PC-9 (cell line): ENCODE results near the gene TMEM164. TPM values are rescaled to one million over a fixed set of nuclear protein-coding genes. Genes with fewer than 3 reads are reported as not detected.
A peak's percentile ranks its signal among the peaks of the same experiment; 100 is the strongest.
"Not testable (repeated sequence)": the region's sequence is repeated elsewhere in the genome, so short reads cannot be mapped to it uniquely, and the experiment has no call there.

Experiments
- BruUV-seq: library from RNA; stranded (reverse); fragments of 400-500 nt; replicated peaks from 2 replicates; lab custom pipeline; 2021; lab: Mats Ljungman, UMichigan
- CTCF ChIA-PET: fragments of 300-600 bp; sonication (Branson Sonifier 250); formaldehyde crosslinking; loops from one replicate; lab custom pipeline; 2022; ENCODE audit warnings: antibody characterized with exemption; lab: Charles Lee
- POLR2A ChIA-PET: fragments of 300-600 bp; sonication (Branson Sonifier 250); formaldehyde crosslinking; loops from one replicate; lab custom pipeline; 2022; ENCODE audit warnings: antibody characterized with exemption; ENCODE audit not compliant: unreplicated experiment; lab: Charles Lee
- DNase-seq, 2 experiments: peaks; one replicate each; pipeline versions ENCODE4 v3.0.0 to v3.0.0-alpha.2; 2015 to 2022; ENCODE audit warnings: mixed read lengths in 1 of 2
- H2AFZ ChIP-seq: fragments of 200-600 bp; sonication (generic); 2 replicates; pipeline ENCODE4 v1.8.1; 2017; ENCODE audit warnings: antibody characterized with exemption
- H3F3A ChIP-seq: fragments of 200-600 bp; sonication (generic); 2 replicates; pipeline ENCODE4 v1.8.1; 2017; ENCODE audit warnings: antibody characterized with exemption, mild to moderate bottlenecking, low read depth; ENCODE audit not compliant: insufficient read depth
- H3K27ac ChIP-seq: fragments of 200-600 bp; sonication (generic); 2 replicates; pipeline ENCODE4 v1.6.1; 2016; ENCODE audit warnings: mixed run types
- H3K27me3 ChIP-seq: fragments of 200-600 bp; sonication (generic); 2 replicates; pipeline ENCODE4 v1.6.1; 2016; ENCODE audit warnings: low read depth, mixed run types; ENCODE audit not compliant: insufficient read depth
- H3K36me3 ChIP-seq: fragments of 200-600 bp; sonication (generic); 2 replicates; pipeline ENCODE4 v1.6.1; 2016; ENCODE audit warnings: low read depth, mixed run types
- H3K4me1 ChIP-seq: fragments of 200-600 bp; sonication (generic); replicated peaks from 2 replicates; pipeline ENCODE4 v1.6.1; 2016; ENCODE audit warnings: mixed run types; ENCODE audit not compliant: insufficient read depth
- H3K4me2 ChIP-seq: fragments of 200-600 bp; sonication (generic); 2 replicates; pipeline ENCODE4 v1.6.1; 2017; ENCODE audit warnings: mixed run types
- H3K4me3 ChIP-seq: fragments of 200-600 bp; sonication (generic); 2 replicates; pipeline ENCODE4 v1.6.1; 2016; ENCODE audit warnings: mixed run types
- H3K79me2 ChIP-seq: fragments of 200-600 bp; sonication (generic); 2 replicates; pipeline ENCODE4 v1.6.1; 2017; ENCODE audit warnings: low read depth, mixed run types
- H3K9me2 ChIP-seq: fragments of 200-600 bp; sonication (generic); 2 replicates; pipeline ENCODE4 v1.8.1; 2017; ENCODE audit warnings: mild to moderate bottlenecking; ENCODE audit not compliant: insufficient read depth
- H3K9me3 ChIP-seq: fragments of 200-600 bp; sonication (generic); 2 replicates; pipeline ENCODE4 v1.8.1; 2016; ENCODE audit warnings: low read depth; ENCODE audit not compliant: insufficient read depth
- H4K20me1 ChIP-seq: fragments of 200-600 bp; sonication (generic); 2 replicates; pipeline ENCODE4 v1.8.1; 2017; ENCODE audit not compliant: insufficient read depth
- CTCF ChIP-seq: fragments of 200-600 bp; sonication (generic); conservative IDR thresholded peaks from 2 replicates; pipeline ENCODE4 v1.6.1; 2017; ENCODE audit warnings: mixed run types, antibody characterized with exemption, mild to moderate bottlenecking, moderate library complexity
- EZH2 ChIP-seq: fragments of 200-600 bp; sonication (generic); IDR thresholded peaks from 2 replicates; pipeline ENCODE4 v1.8.0; 2017; ENCODE audit warnings: antibody characterized with exemption, low read depth
- intact Hi-C: fragments of 100-400 bp; cut with micrococcal nuclease; formaldehyde crosslinking; loops from one replicate; pipeline ENCODE4 v1.10.0; 2022; ENCODE audit not compliant: unreplicated experiment
- total RNA-seq: library from RNA; stranded (reverse); gene quantifications from 2 replicates; pipeline ENCODE4 v1.2.3, GENCODE V29; 2021

The TMEM164 gene
- total RNA-seq, 1 experiment from 2014 or later = 44.5 TPM

- no peak for TF ChIP-seq EZH2
- peak; percentile 78 for TF ChIP-seq CTCF
- Histone ChIP-seq H3K27me3 (no peaks in the 10 kb centered on the region), H3K9me3 (no peaks in the 10 kb centered on the region), H3K36me3 (no peaks in the 10 kb centered on the region; the same call in 1 of the 2 replicates), H2AFZ (no peak overlapping the region), H3K27ac (no peak overlapping the region), H3K4me1 (no peaks in the 10 kb centered on the region), H4K20me1 (no peaks in the 10 kb centered on the region), H3K4me3 (no peak overlapping the region), H3F3A (peaks cover 11% of the 10 kb centered on the region), H3K9me2 (no peaks in the 10 kb centered on the region), H3K79me2 (no peaks in the 10 kb centered on the region), H3K4me2 (no peak overlapping the region)
- DNase-seq = peak in 1 of 2 experiments; percentile 32
- BruUV-seq = no TSS peak
- intact Hi-C loops = loop anchor here (1.0 to 10.0 kb wide), 6 partner anchors 235 to 659 kb away; no protein-coding TSS in a partner anchor
- ChIA-PET CTCF (interaction anchor here (0.5 to 1.7 kb wide), 16 partner anchors 9 to 701 kb away, joined by 3 to 8 read pairs (median 4); partner anchors contain the start of genes ACSL4 and TMEM164), POLR2A (no interaction called here)
These were observed 143.6 kb downstream of the TMEM164 start for GRCh38 chrX:110146521-110146920.

GRCh38 chrX:110153244-110153643 lies 150.3 kb downstream of the TMEM164 start:
- intact Hi-C loops = no loop called here
- Histone ChIP-seq H3K9me2 (no peaks in the 10 kb centered on the region), H3K36me3 (peaks cover 5% of the 10 kb centered on the region), H3K4me1 (no peaks in the 10 kb centered on the region), H3K27me3 (no peaks in the 10 kb centered on the region), H3K4me2 (no peak overlapping the region), H3F3A (no peaks in the 10 kb centered on the region), H3K4me3 (no peak overlapping the region), H2AFZ (no peak overlapping the region), H3K27ac (no peak overlapping the region), H4K20me1 (no peaks in the 10 kb centered on the region), H3K9me3 (no peaks in the 10 kb centered on the region), H3K79me2 (no peaks in the 10 kb centered on the region)
- TF ChIP-seq EZH2 = no peak
- TF ChIP-seq CTCF = no peak
- ChIA-PET CTCF (no interaction called here), POLR2A (interaction anchor here (0.7 kb wide), 1 partner anchor 164 kb away, joined by 5 read pairs; no protein-coding TSS in a partner anchor)
- BruUV-seq = no TSS peak
- DNase-seq = no peak

GRCh38 chrX:110153896-110154295 lies 151.0 kb downstream of the TMEM164 start:
- Histone ChIP-seq H3K27ac (no peak overlapping the region), H3F3A (no peaks in the 10 kb centered on the region), H2AFZ (no peak overlapping the region), H3K9me3 (no peaks in the 10 kb centered on the region), H3K9me2 (no peaks in the 10 kb centered on the region), H3K4me2 (no peak overlapping the region), H3K79me2 (no peaks in the 10 kb centered on the region), H4K20me1 (no peaks in the 10 kb centered on the region), H3K4me3 (no peak overlapping the region), H3K36me3 (peaks cover 5% of the 10 kb centered on the region), H3K27me3 (no peaks in the 10 kb centered on the region), H3K4me1 (no peaks in the 10 kb centered on the region)
- intact Hi-C loops = no loop called here
- no TSS peak for BruUV-seq
- CTCF ChIA-PET = no interaction called here
- TF ChIP-seq EZH2 (no peak), CTCF (no peak)
- POLR2A ChIA-PET = interaction anchor here (0.7 kb wide), 1 partner anchor 163 kb away, joined by 5 read pairs; no protein-coding TSS in a partner anchor
- DNase-seq = no peak

- H3F3A ChIP-seq, DNase-seq, BruUV-seq, H3K79me2 ChIP-seq, POLR2A ChIA-PET, intact Hi-C loops, H3K4me3 ChIP-seq, H3K4me1 ChIP-seq, H3K27ac ChIP-seq, H4K20me1 ChIP-seq, H3K27me3 ChIP-seq, H3K9me2 ChIP-seq, H2AFZ ChIP-seq, H3K4me2 ChIP-seq, H3K36me3 ChIP-seq, H3K9me3 ChIP-seq: not testable (repeated sequence)
- CTCF ChIA-PET = interaction anchor here (1.4 kb wide), 1 partner anchor 8 kb away, joined by 5 read pairs; no protein-coding TSS in a partner anchor
These were observed 151.4 kb downstream of the TMEM164 start for GRCh38 chrX:110154328-110154727.
